HG02852 (cell line): Measurements from ENCODE around the gene SCN9A.
"Not testable (repeated sequence)": the region's sequence is repeated elsewhere in the genome, so short reads cannot be mapped to it uniquely, and the experiment has no call there.

Source experiments
- ATAC-seq: cut with Tn5 transposase; IDR thresholded peaks from one replicate; pipeline ENCODE4 v1.9.1; 2021; ENCODE audit warnings: mild to moderate bottlenecking, moderate library complexity; ENCODE audit not compliant: unreplicated experiment

The SCN9A gene

GRCh38 chr2:166375736-166376487 is at the start of gene SCN9A:
SCN9A (minus strand) TSS chr2:166375944; CDS start chr2:166311756, 64,188 bp downstream.
- ATAC-seq, result peak; percentile 52

- no peak for ATAC-seq
Observed at GRCh38 chr2:166424841-166425240, 49.1 kb upstream of the SCN9A start.

- ATAC-seq, result no peak
Observed at GRCh38 chr2:166419616-166419934, 43.8 kb upstream of the SCN9A start.

GRCh38 chr2:166418853-166419615 is 43.3 kb upstream of the SCN9A start:
- ATAC-seq, result no peak

- no peak for ATAC-seq
Observed at GRCh38 chr2:166417669-166418068, 41.9 kb upstream of the SCN9A start.

- ATAC-seq, result no peak
Observed at GRCh38 chr2:166413255-166413654, 37.5 kb upstream of the SCN9A start.

- no peak for ATAC-seq
Observed at GRCh38 chr2:166411473-166412230, 35.9 kb upstream of the SCN9A start.

- no peak for ATAC-seq
Observed at GRCh38 chr2:166410828-166411472, 35.2 kb upstream of the SCN9A start.

GRCh38 chr2:166407746-166408145 is 32.0 kb upstream of the SCN9A start:
- not testable (repeated sequence) for ATAC-seq

GRCh38 chr2:166406374-166406773 is 30.6 kb upstream of the SCN9A start:
- ATAC-seq, result no peak

- ATAC-seq, result no peak
Observed at GRCh38 chr2:166405569-166405926, 29.8 kb upstream of the SCN9A start.

GRCh38 chr2:166404831-166405568 is 29.3 kb upstream of the SCN9A start:
- ATAC-seq, result no peak

- ATAC-seq, result no peak
Observed at GRCh38 chr2:166394245-166394644, 18.5 kb upstream of the SCN9A start.

- ATAC-seq, result no peak
Observed at GRCh38 chr2:166393008-166393407, 17.3 kb upstream of the SCN9A start.

GRCh38 chr2:166388481-166389070 is 12.8 kb upstream of the SCN9A start:
- ATAC-seq, result no peak

GRCh38 chr2:166385313-166385712 is 9.6 kb upstream of the SCN9A start:
- no peak for ATAC-seq

- ATAC-seq, result no peak
Observed at GRCh38 chr2:166384774-166385173, 9.0 kb upstream of the SCN9A start.

- ATAC-seq, result no peak
Observed at GRCh38 chr2:166382448-166382847, 6.7 kb upstream of the SCN9A start.

GRCh38 chr2:166380615-166381014 is 4.9 kb upstream of the SCN9A start:
- no peak for ATAC-seq

- ATAC-seq, result no peak
Observed at GRCh38 chr2:166376873-166377272, 1.1 kb upstream of the SCN9A start.
